Muscle layer of colon (tissue), 2 donors: ENCODE measurements around the gene ASXL1.

Experiments used
- H3K27ac ChIP-seq: one replicate; pipeline ENCODE4 v1.7.0; 2013; ENCODE audit warnings: low read depth, mild to moderate bottlenecking, low read length, moderate library complexity
- H3K27me3 ChIP-seq, 2 donors: one replicate each; pipeline ENCODE4 v1.7.0; 2013; ENCODE audit warnings: low read length in 2 of 2, mild to moderate bottlenecking in 2 of 2; ENCODE audit not compliant: insufficient read depth in 2 of 2, control insufficient read depth in 1 of 2
- H3K36me3 ChIP-seq: one replicate; pipeline ENCODE4 v1.7.0; 2013; ENCODE audit warnings: mild to moderate bottlenecking, low read length; ENCODE audit not compliant: insufficient read depth
- H3K4me1 ChIP-seq: one replicate; pipeline ENCODE4 v1.7.0; 2013; ENCODE audit warnings: mild to moderate bottlenecking, low read length; ENCODE audit not compliant: insufficient read depth
- H3K4me3 ChIP-seq, 2 donors: one replicate each; pipeline ENCODE4 v1.7.0; 2013; ENCODE audit warnings: low read length in 2 of 2, low read depth in 1 of 2, mild to moderate bottlenecking in 1 of 2, moderate library complexity in 1 of 2
- H3K9ac ChIP-seq: one replicate; pipeline ENCODE4 v1.7.0; 2013; ENCODE audit warnings: low read length
- H3K9me3 ChIP-seq: one replicate; pipeline ENCODE4 v1.7.0; 2013; ENCODE audit warnings: mild to moderate bottlenecking, low read length
- donor health status: abdominal sarcoma.
- donor health status: Adenocarcinoma of cecum.

ASXL1 gene

GRCh38 chr20:32466739-32467505, 108.8 kb downstream of the ASXL1 start:
- Histone ChIP-seq H3K27ac (peak overlapping the region; percentile 96), H3K27me3 (no peaks in the 10 kb centered on the region), H3K36me3 (peaks cover 7% of the 10 kb centered on the region), H3K4me3 (no peak overlapping the region), H3K9me3 (no peaks in the 10 kb centered on the region), H3K4me1 (peaks cover 89% of the 10 kb centered on the region), H3K9ac (peak overlapping the region; percentile 33)

GRCh38 chr20:32467506-32468312, 109.6 kb downstream of the ASXL1 start:
- no peaks in the 10 kb centered on the region for H3K9me3 ChIP-seq
- no peak overlapping the region for H3K4me3 ChIP-seq
- H3K4me1 ChIP-seq, result peaks cover 90% of the 10 kb centered on the region
- H3K9ac ChIP-seq, result no peak overlapping the region
- H3K36me3 ChIP-seq, result peaks cover 11% of the 10 kb centered on the region
- peak overlapping the region; percentile 96 for H3K27ac ChIP-seq
- H3K27me3 ChIP-seq, result no peaks in the 10 kb centered on the region

- Histone ChIP-seq H3K9me3 (no peaks in the 10 kb centered on the region), H3K9ac (no peak overlapping the region), H3K4me3 (no peak overlapping the region), H3K27me3 (no peaks in the 10 kb centered on the region), H3K4me1 (peaks cover 90% of the 10 kb centered on the region), H3K36me3 (peaks cover 11% of the 10 kb centered on the region), H3K27ac (no peak overlapping the region)
These were observed 110.1 kb downstream of the ASXL1 start for GRCh38 chr20:32468313-32468640.

- peaks cover 90% of the 10 kb centered on the region for H3K4me1 ChIP-seq
- H3K27me3 ChIP-seq, result no peaks in the 10 kb centered on the region
- no peak overlapping the region for H3K4me3 ChIP-seq
- H3K9ac ChIP-seq, result no peak overlapping the region
- peaks cover 11% of the 10 kb centered on the region for H3K36me3 ChIP-seq
- H3K9me3 ChIP-seq, result no peaks in the 10 kb centered on the region
- H3K27ac ChIP-seq, result no peak overlapping the region
These were observed 110.7 kb downstream of the ASXL1 start for GRCh38 chr20:32468860-32469259.

- peaks cover 87% of the 10 kb centered on the region for H3K4me1 ChIP-seq
- no peak overlapping the region for H3K9ac ChIP-seq
These were observed 112.1 kb downstream of the ASXL1 start for GRCh38 chr20:32470025-32470861.

GRCh38 chr20:32470940-32471339, 112.8 kb downstream of the ASXL1 start:
- no peak overlapping the region for H3K9ac ChIP-seq
- no peaks in the 10 kb centered on the region for H3K9me3 ChIP-seq
- H3K27me3 ChIP-seq, result no peaks in the 10 kb centered on the region
- H3K4me3 ChIP-seq, result peak overlapping the region in 1 of 2 donors; percentile 14
- peaks cover 86% of the 10 kb centered on the region for H3K4me1 ChIP-seq
- peaks cover 11% of the 10 kb centered on the region for H3K36me3 ChIP-seq
- peak overlapping the region; percentile 61 for H3K27ac ChIP-seq

More at GRCh38 chr20:32470025-32470861, 112.1 kb downstream of the ASXL1 start:
- Histone ChIP-seq H3K9me3 (no peaks in the 10 kb centered on the region), H3K27ac (peak overlapping the region; percentile 61), H3K4me3 (no peak overlapping the region), H3K27me3 (no peaks in the 10 kb centered on the region), H3K36me3 (peaks cover 11% of the 10 kb centered on the region)

- Histone ChIP-seq H3K9ac (peak overlapping the region; percentile 20), H3K36me3 (peaks cover 11% of the 10 kb centered on the region), H3K27me3 (no peaks in the 10 kb centered on the region), H3K4me1 (peaks cover 86% of the 10 kb centered on the region), H3K27ac (peak overlapping the region; percentile 95), H3K4me3 (peak overlapping the region in 1 of 2 donors; percentile 57), H3K9me3 (no peaks in the 10 kb centered on the region)
These were observed 114.6 kb downstream of the ASXL1 start for GRCh38 chr20:32472581-32473207.

- peaks cover 11% of the 10 kb centered on the region for H3K36me3 ChIP-seq
- peak overlapping the region; percentile 57 for H3K9ac ChIP-seq
- no peaks in the 10 kb centered on the region for H3K27me3 ChIP-seq
- H3K27ac ChIP-seq, result peak overlapping the region; percentile 95
- peak overlapping the region; percentile 12 to 57 for H3K4me3 ChIP-seq
- H3K4me1 ChIP-seq, result peaks cover 87% of the 10 kb centered on the region
- no peaks in the 10 kb centered on the region for H3K9me3 ChIP-seq
These were observed 115.3 kb downstream of the ASXL1 start for GRCh38 chr20:32473231-32474008.

GRCh38 chr20:32474009-32474716, 116.0 kb downstream of the ASXL1 start:
- H3K9me3 ChIP-seq, result no peaks in the 10 kb centered on the region
- H3K27ac ChIP-seq, result peak overlapping the region; percentile 95
- H3K36me3 ChIP-seq, result peaks cover 11% of the 10 kb centered on the region
- peak overlapping the region; percentile 12 to 57 for H3K4me3 ChIP-seq
- H3K4me1 ChIP-seq, result peaks cover 91% of the 10 kb centered on the region
- H3K9ac ChIP-seq, result peak overlapping the region; percentile 57
- no peaks in the 10 kb centered on the region for H3K27me3 ChIP-seq

- no peaks in the 10 kb centered on the region for H3K9me3 ChIP-seq
- H3K4me3 ChIP-seq, result peak overlapping the region; percentile 12 to 57
- no peaks in the 10 kb centered on the region for H3K27me3 ChIP-seq
- H3K9ac ChIP-seq, result peak overlapping the region; percentile 42
- H3K36me3 ChIP-seq, result peaks cover 11% of the 10 kb centered on the region
- peak overlapping the region; percentile 95 for H3K27ac ChIP-seq
- peaks cover 94% of the 10 kb centered on the region for H3K4me1 ChIP-seq
These were observed 116.5 kb downstream of the ASXL1 start for GRCh38 chr20:32474717-32474966.
